Suppressor macrophage (primary cell): Measurements from ENCODE around the gene ZCRB1.

Source experiments
- DNase-seq, 4 experiments: peaks; one replicate each; pipeline ENCODE4 v3.0.0-alpha.2; 2020 to 2022

Gene ZCRB1

GRCh38 chr12:42277396-42278127, 48.3 kb downstream of the ZCRB1 start:
- no peak for DNase-seq

GRCh38 chr12:42275499-42275898, 50.4 kb downstream of the ZCRB1 start:
- no peak for DNase-seq

GRCh38 chr12:42273706-42274105, 52.2 kb downstream of the ZCRB1 start:
- DNase-seq: no peak

GRCh38 chr12:42270596-42270995, 55.3 kb downstream of the ZCRB1 start:
- no peak for DNase-seq

- no peak for DNase-seq
Observed at GRCh38 chr12:42267413-42268190, 58.3 kb downstream of the ZCRB1 start.

GRCh38 chr12:42266579-42267230, 59.2 kb downstream of the ZCRB1 start:
- no peak for DNase-seq

GRCh38 chr12:42262271-42262670, 63.6 kb downstream of the ZCRB1 start:
- DNase-seq: no peak
